Lower leg skin (tissue), 3 donors: ENCODE measurements around the gene NMT1.

Experiments
- POLR2A ChIP-seq, 2 donors: fragments of 450-650 bp; IDR thresholded peaks; one replicate each; pipeline ENCODE4 v1.6.1; 2016 to 2017; ENCODE audit warnings: antibody characterized with exemption in 2 of 2, mild to moderate bottlenecking in 1 of 2, moderate library complexity in 1 of 2
- TF ChIP-seq, protein P1 (sequence below), 3 donors: fragments of 450-650 bp; IDR thresholded peaks; one replicate each; pipeline ENCODE4 v1.5.1; 2016; ENCODE audit warnings: antibody characterized with exemption in 3 of 3, mild to moderate bottlenecking in 3 of 3, moderate library complexity in 2 of 3

DNA sequence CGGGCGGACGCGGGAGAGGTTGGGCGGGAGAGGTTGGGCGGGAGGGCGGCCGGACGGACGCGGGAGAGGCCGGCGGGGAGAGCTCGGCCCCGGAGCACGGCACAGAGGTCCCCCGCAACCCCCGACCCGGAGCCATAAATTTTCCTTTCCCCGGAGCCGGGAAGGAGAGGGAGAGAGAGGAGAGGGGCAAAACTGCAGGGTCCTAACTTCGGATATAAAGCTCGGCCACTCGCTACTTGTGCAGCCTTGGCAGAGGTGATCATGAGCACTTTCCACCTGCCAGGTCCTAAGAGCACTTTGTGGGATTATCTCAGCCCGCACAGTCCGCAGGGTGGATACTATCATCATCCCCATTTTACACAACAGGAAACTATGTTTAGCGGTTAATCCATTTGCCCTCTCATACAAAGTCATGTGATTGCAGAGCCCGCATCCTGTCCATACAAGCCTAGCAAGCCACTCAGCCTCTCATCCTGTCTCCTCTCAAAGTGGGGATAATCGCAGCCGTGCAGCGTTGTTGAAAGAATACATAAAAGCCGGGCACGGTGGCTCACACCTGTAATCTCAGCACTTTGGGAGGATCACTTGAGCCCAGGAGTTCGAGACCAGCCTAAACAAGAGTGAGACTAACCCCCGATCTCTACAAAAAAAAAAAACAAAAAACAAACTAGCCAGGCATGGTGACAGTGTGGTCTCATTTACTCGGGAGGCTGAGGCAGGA, 8.9 kb upstream of the NMT1 start:
- TF ChIP-seq, protein P1, sequence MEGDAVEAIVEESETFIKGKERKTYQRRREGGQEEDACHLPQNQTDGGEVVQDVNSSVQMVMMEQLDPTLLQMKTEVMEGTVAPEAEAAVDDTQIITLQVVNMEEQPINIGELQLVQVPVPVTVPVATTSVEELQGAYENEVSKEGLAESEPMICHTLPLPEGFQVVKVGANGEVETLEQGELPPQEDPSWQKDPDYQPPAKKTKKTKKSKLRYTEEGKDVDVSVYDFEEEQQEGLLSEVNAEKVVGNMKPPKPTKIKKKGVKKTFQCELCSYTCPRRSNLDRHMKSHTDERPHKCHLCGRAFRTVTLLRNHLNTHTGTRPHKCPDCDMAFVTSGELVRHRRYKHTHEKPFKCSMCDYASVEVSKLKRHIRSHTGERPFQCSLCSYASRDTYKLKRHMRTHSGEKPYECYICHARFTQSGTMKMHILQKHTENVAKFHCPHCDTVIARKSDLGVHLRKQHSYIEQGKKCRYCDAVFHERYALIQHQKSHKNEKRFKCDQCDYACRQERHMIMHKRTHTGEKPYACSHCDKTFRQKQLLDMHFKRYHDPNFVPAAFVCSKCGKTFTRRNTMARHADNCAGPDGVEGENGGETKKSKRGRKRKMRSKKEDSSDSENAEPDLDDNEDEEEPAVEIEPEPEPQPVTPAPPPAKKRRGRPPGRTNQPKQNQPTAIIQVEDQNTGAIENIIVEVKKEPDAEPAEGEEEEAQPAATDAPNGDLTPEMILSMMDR (IDR thresholded peaks at IDR 0.05) = no peak
- peak in 1 of 2 donors; percentile 32 for TF ChIP-seq POLR2A (IDR thresholded peaks at IDR 0.05)
